HepG2 (cell line): ENCODE measurements around the gene TADA3. TPM values are rescaled to one million over a fixed set of nuclear protein-coding genes. Genes with fewer than 3 reads are reported as not detected.

Experiments
- ATAC-seq: fragments of 200-7000 bp; cut with Tn5 transposase; 3 replicates; pipeline ENCODE4 v1.9.1; 2020; ENCODE audit warnings: mild to moderate bottlenecking, moderate library complexity
- BruUV-seq: library from RNA; stranded (reverse); fragments of 400-500 nt; replicated peaks from 2 replicates; lab custom pipeline; 2021; lab: Mats Ljungman, UMichigan
- CTCF ChIA-PET: fragments of 300-600 bp; formaldehyde crosslinking; extraction: SDS; loops from one replicate; lab custom pipeline; 2021; ENCODE audit warnings: low total read pairs, inconsistent platforms, low intra/inter-chr PET ratio; lab: Yijun Ruan, JAX
- POLR2A ChIA-PET: fragments of 350-600 bp; sonication (Branson Sonifier 250); formaldehyde crosslinking; loops from one replicate; lab custom pipeline; 2020; ENCODE audit warnings: antibody characterized with exemption, inconsistent platforms; lab: Yijun Ruan, JAX
- DNase-seq: peaks from one replicate; pipeline ENCODE4 v3.0.0-alpha.2; 2015; ENCODE audit warnings: low spot score
- FAIRE-seq: peaks from 3 replicates; lab custom pipeline; 2011; peaks lifted over from hg19 to GRCh38; lab: Jason Lieb, UNC
- H2AFZ ChIP-seq: one replicate; pipeline ENCODE4 v1.6.1; 2011; ENCODE audit warnings: low read length, inconsistent platforms
- H3K27ac ChIP-seq: fragments of 300-600 bp; 3 replicates; pipeline ENCODE4 v1.8.0; 2011; ENCODE audit warnings: mixed run types, mild to moderate bottlenecking, mixed read lengths, low read length, inconsistent platforms; ENCODE audit not compliant: insufficient read depth; ENCODE audit errors: extremely low read length
- H3K27me3 ChIP-seq, 2 experiments: fragments of 200-600 bp in 1 of 2; 2 replicates in 1 of 2; 3 replicates in 1 of 2; pipeline versions ENCODE4 v1.6.0 to v1.8.0; 2011; ENCODE audit warnings: low read length in 2 of 2, mild to moderate bottlenecking in 2 of 2, moderate library complexity in 2 of 2, inconsistent platforms in 1 of 2; ENCODE audit not compliant: insufficient read depth in 2 of 2, control insufficient read depth in 1 of 2
- H3K36me3 ChIP-seq, 2 experiments: fragments of 200-600 bp in 1 of 2; replicated peaks in 1 of 2; 2 replicates in 1 of 2; 3 replicates in 1 of 2; pipeline versions ENCODE4 v1.5.1 to v1.8.0; 2011; ENCODE audit warnings: low read length in 2 of 2, inconsistent platforms in 1 of 2; ENCODE audit not compliant: insufficient read depth in 2 of 2, control insufficient read depth in 1 of 2
- H3K4me1 ChIP-seq: 2 replicates; pipeline ENCODE4 v1.5.1; 2012; ENCODE audit warnings: low read length, inconsistent platforms; ENCODE audit not compliant: insufficient read depth
- H3K4me2 ChIP-seq: 2 replicates; pipeline ENCODE4 v1.6.0; 2011; ENCODE audit warnings: low read depth, low read length, inconsistent platforms
- H3K4me3 ChIP-seq, 3 experiments: fragments of 200-600 bp in 1 of 3; sonication (generic), shearing (Covaris generic) in 1 of 3; replicated peaks in 1 of 3; 2 replicates each; pipeline ENCODE4 v1.5.1; 2011 to 2016; ENCODE audit warnings: low read length in 3 of 3, inconsistent platforms in 2 of 3, low read depth in 2 of 3, mild to moderate bottlenecking in 2 of 3, control low read depth in 1 of 3, mixed read lengths in 1 of 3; ENCODE audit not compliant: insufficient read depth in 1 of 3
- H3K79me2 ChIP-seq: one replicate; pipeline ENCODE4 v1.6.1; 2011; ENCODE audit warnings: low read length, inconsistent platforms; ENCODE audit not compliant: insufficient read depth
- H3K9ac ChIP-seq: 2 replicates; pipeline ENCODE4 v1.6.0; 2011; ENCODE audit warnings: mild to moderate bottlenecking, low read depth, low read length, inconsistent platforms; ENCODE audit not compliant: insufficient read depth
- H3K9me3 ChIP-seq: 2 replicates; pipeline ENCODE4 v1.5.1; 2012; ENCODE audit warnings: mild to moderate bottlenecking, low read length
- H4K20me1 ChIP-seq: 2 replicates; pipeline ENCODE4 v1.6.0; 2011; ENCODE audit warnings: inconsistent platforms, mild to moderate bottlenecking, low read length, moderate library complexity; ENCODE audit not compliant: insufficient read depth
- ELF4 ChIP-seq: sonication (generic); formaldehyde crosslinking; IDR thresholded peaks from 2 replicates; pipeline ENCODE4 v1.5.0; 2020; ENCODE audit warnings: missing genetic modification reagents, mild to moderate bottlenecking, moderate library complexity, borderline replicate concordance
- MAFG ChIP-seq: sonication (generic); formaldehyde crosslinking; IDR thresholded peaks from 2 replicates; pipeline ENCODE4 v1.5.1; 2020; ENCODE audit warnings: mild to moderate bottlenecking, missing genetic modification reagents
- STAG1 ChIP-seq: sonication (generic); formaldehyde crosslinking; IDR thresholded peaks from 2 replicates; pipeline ENCODE4 v1.4.0; 2020; ENCODE audit warnings: missing genetic modification reagents
- THAP7 ChIP-seq: sonication (generic); formaldehyde crosslinking; IDR thresholded peaks from 2 replicates; pipeline ENCODE4 v1.8.1; 2023; ENCODE audit warnings: mild to moderate bottlenecking, missing genetic modification reagents
- WGBS: methylation state at CpG from one replicate; pipeline ENCODE4 v1.1.6; 2017; ENCODE audit warnings: low lambda C conversion rate; 5-methylcytosine and 5-hydroxymethylcytosine counted together
- in situ Hi-C: cut with HindIII; loops from 2 replicates; pipeline ENCODE4 v1.10.0; 2017; ENCODE audit warnings: low pct_unique_long_range_greater_than_20kb; ENCODE audit not compliant: extremely low pct_ligation_motif_present
- intact Hi-C: fragments of 100-400 bp; cut with micrococcal nuclease; formaldehyde crosslinking; loops from one replicate; pipeline ENCODE4 v1.10.0; 2022; ENCODE audit not compliant: unreplicated experiment
- polyA plus RNA-seq, 8 experiments: library from polyadenylated mRNA; depleted of rRNA in 3 of 8; stranded (reverse) in 7 of 8; unstranded in 1 of 8; fragments of >200 nt; fragmentation: Illumina TruSeq in 4 of 8; extraction: Trizol in 4 of 8; gene quantifications; 2 replicates each; pipeline versions ENCODE4 v1.2.1 to v1.2.3, GENCODE V29; 2011 to 2016; ENCODE audit warnings: low read depth in 4 of 8, missing spikeins in 1 of 8, mixed read lengths in 1 of 8; ENCODE audit not compliant: insufficient read depth in 1 of 8
- total RNA-seq, 5 experiments: library from RNA; depleted of rRNA; stranded (reverse); fragments of >200 nt; fragmentation: Illumina TruSeq; extraction: Trizol; gene quantifications; 2 replicates each; pipeline ENCODE4 v1.2.3, GENCODE V29; 2016; ENCODE audit warnings: low read depth in 1 of 5
- TF ChIP-seq, protein P1 (sequence below): sonication (generic); formaldehyde crosslinking; IDR thresholded peaks from 2 replicates; pipeline ENCODE4 v1.5.0; 2020; ENCODE audit warnings: mild to moderate bottlenecking, missing genetic modification reagents, moderate library complexity

The TADA3 gene
- total and polyA plus RNA-seq, 2 of the 13 experiments (the other 11 are each of a cell fraction or from before 2014, with no cell fraction given), result 32.1 to 37.1 TPM

DNA sequence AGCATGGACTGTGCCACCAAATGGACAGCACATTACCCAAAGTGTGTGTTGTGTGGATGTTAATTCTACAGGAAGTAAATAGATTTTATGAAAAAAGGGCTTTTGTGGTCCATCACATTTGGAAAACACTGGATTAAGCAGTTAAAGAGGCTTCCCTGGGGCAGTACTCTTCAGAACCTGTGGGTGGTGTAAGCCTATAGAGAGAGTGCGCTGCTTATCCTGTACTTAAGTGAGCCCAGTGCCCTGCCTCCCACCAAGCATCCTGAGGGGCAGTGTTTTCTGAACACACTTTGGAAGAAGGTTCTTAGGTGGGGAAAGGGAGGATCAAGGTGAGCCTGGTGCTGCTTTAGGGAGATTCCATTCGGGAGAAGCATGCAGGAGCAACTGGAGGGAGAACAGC lies 28.7 kb upstream of the TADA3 start:
- Histone ChIP-seq H3K4me1 (no peaks in the 10 kb centered on the region), H3K9me3 (no peaks in the 10 kb centered on the region), H3K9ac (no peak overlapping the region), H3K27me3 (no peaks in the 10 kb centered on the region), H3K4me3 (no peak overlapping the region), H4K20me1 (no peaks in the 10 kb centered on the region), H3K27ac (no peak overlapping the region), H3K79me2 (no peaks in the 10 kb centered on the region), H2AFZ (no peak overlapping the region), H3K36me3 (peaks cover 1 to 3% of the 10 kb centered on the region in 2 experiments; a peak in 1 of 5 replicates), H3K4me2 (no peak overlapping the region)
- POLR2A ChIA-PET, result no interaction called here
- TF ChIP-seq STAG1 (peak; percentile 40), ELF4 (CRISPR knock-in tag) (no peak)
- TF ChIP-seq, protein P1, sequence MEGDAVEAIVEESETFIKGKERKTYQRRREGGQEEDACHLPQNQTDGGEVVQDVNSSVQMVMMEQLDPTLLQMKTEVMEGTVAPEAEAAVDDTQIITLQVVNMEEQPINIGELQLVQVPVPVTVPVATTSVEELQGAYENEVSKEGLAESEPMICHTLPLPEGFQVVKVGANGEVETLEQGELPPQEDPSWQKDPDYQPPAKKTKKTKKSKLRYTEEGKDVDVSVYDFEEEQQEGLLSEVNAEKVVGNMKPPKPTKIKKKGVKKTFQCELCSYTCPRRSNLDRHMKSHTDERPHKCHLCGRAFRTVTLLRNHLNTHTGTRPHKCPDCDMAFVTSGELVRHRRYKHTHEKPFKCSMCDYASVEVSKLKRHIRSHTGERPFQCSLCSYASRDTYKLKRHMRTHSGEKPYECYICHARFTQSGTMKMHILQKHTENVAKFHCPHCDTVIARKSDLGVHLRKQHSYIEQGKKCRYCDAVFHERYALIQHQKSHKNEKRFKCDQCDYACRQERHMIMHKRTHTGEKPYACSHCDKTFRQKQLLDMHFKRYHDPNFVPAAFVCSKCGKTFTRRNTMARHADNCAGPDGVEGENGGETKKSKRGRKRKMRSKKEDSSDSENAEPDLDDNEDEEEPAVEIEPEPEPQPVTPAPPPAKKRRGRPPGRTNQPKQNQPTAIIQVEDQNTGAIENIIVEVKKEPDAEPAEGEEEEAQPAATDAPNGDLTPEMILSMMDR (CRISPR knock-in tag), result peak; percentile 30
- no peak for FAIRE-seq
- intact Hi-C loops, result no loop called here
- WGBS, result 73% methylated on average over 2 of the region's 2 CpGs
- DNase-seq, result peak; percentile 30
- BruUV-seq, result no TSS peak
- ATAC-seq, result peak; percentile 89
- CTCF ChIA-PET, result no interaction called here
- in situ Hi-C loops, result no loop called here

DNA sequence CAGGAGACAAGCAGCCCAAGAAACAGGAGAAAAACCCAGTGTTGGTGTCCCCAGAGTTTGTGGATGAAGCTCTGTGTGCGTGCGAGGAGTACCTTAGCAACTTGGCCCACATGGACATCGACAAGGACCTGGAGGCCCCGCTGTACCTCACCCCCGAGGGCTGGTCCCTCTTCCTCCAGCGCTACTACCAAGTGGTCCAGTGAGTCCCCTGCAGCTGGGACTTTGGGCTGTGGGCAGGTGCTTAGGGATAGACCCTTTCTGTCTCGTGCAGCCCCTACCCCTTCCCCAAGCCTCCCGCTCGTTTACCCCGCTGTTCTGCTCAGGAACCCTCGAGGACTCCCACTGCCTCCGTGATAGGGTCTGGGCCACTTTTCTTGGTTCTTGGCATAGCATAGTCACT lies 28.3 kb upstream of the TADA3 start:
- H3K9me3 ChIP-seq, result no peaks in the 10 kb centered on the region
- CTCF ChIA-PET, result no interaction called here
- POLR2A ChIA-PET, result no interaction called here

More for the DNA sequence above, 28.3 kb upstream of the TADA3 start:
- H3K9ac ChIP-seq, result no peak overlapping the region
- no peak for FAIRE-seq
- H3K4me3 ChIP-seq, result no peak overlapping the region
- intact Hi-C loops, result no loop called here
- ATAC-seq, result peak; percentile 28
- DNase-seq, result no peak
- no peaks in the 10 kb centered on the region for H3K4me1 ChIP-seq
- in situ Hi-C loops, result no loop called here
- H3K27ac ChIP-seq, result no peak overlapping the region
- no peaks in the 10 kb centered on the region for H3K79me2 ChIP-seq
- H3K36me3 ChIP-seq, result peaks cover 1 to 3% of the 10 kb centered on the region in 2 experiments; a peak in 1 of 5 replicates
- no peak overlapping the region for H3K4me2 ChIP-seq
- no TSS peak for BruUV-seq
- no peaks in the 10 kb centered on the region for H4K20me1 ChIP-seq
- TF ChIP-seq THAP7 (CRISPR knock-in tag) (no peak), MAFG (no peak)
- no peak overlapping the region for H2AFZ ChIP-seq
- 91% methylated on average over 11 of the region's 12 CpGs for WGBS
- H3K27me3 ChIP-seq, result no peaks in the 10 kb centered on the region
